ACC112 (cell line): ENCODE data around the gene ZNF474.

Experiments
- H2AFZ ChIP-seq: fragments of 200-600 bp; sonication (generic); one replicate; pipeline ENCODE4 v1.6.0; 2017; ENCODE audit warnings: antibody characterized with exemption, low read length; ENCODE audit not compliant: unreplicated experiment
- H3K27ac ChIP-seq: fragments of 200-600 bp; sonication (generic); 2 replicates; pipeline ENCODE4 v1.5.1; 2014; ENCODE audit warnings: low read depth, mild to moderate bottlenecking, antibody characterized with exemption, low read length, moderate library complexity
- H3K27me3 ChIP-seq: fragments of 200-600 bp; sonication (generic); 2 replicates; pipeline ENCODE4 v1.6.1; 2014; ENCODE audit warnings: mild to moderate bottlenecking, antibody characterized with exemption, low read length, moderate library complexity, mixed read lengths; ENCODE audit not compliant: insufficient read depth
- H3K36me3 ChIP-seq: fragments of 200-600 bp; sonication (generic); 2 replicates; pipeline ENCODE4 v1.6.1; 2016; ENCODE audit warnings: mild to moderate bottlenecking, antibody characterized with exemption, low read length, moderate library complexity, mixed read lengths; ENCODE audit not compliant: insufficient read depth
- H3K4me1 ChIP-seq: fragments of 200-600 bp; sonication (generic); one replicate; pipeline ENCODE4 v1.6.1; 2016; ENCODE audit warnings: low read length, mixed read lengths; ENCODE audit not compliant: insufficient read depth, unreplicated experiment, control insufficient read depth
- H3K4me3 ChIP-seq: fragments of 200-600 bp; sonication (generic); 2 replicates; pipeline ENCODE4 v1.5.1; 2014; ENCODE audit warnings: mild to moderate bottlenecking, low read depth, low read length
- H3K79me2 ChIP-seq: fragments of 200-600 bp; sonication (generic); one replicate; pipeline ENCODE4 v1.6.0; 2016; ENCODE audit warnings: low read length; ENCODE audit not compliant: control insufficient read depth, unreplicated experiment, insufficient read depth

The ZNF474 gene

DNA sequence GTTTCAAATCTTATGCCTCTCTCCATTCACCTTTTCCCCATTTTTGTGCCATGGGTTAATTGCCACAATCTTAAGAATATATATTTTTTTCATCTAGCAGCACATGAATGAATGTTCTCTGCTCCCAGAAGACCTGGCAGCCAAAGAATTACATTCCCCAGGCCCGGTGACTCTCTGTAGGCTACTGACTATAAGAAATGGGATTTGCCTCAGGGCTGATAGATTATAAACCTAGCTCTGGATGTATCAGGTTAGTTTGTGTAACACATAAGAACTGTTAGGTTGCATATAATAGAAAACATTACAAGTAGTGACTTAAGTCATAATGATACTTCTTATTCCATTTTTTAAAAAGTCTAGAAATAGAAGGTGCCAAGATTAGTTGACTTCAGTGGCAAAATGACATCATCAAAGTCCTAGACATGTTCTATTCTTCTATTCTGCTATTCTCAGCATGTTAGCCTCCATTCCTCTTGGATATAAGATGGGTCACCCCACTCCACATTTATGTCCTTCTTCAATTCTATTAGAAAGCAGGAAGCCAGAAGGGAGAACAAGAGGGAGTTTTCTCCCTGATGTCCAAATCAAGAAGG is 10.9 kb upstream of the ZNF474 start:
- H3K4me3 ChIP-seq, result no peak overlapping the region
- H3K36me3 ChIP-seq, result no peaks in the 10 kb centered on the region
- H2AFZ ChIP-seq, result no peak overlapping the region
- H3K79me2 ChIP-seq, result no peaks in the 10 kb centered on the region
- no peaks in the 10 kb centered on the region for H3K27me3 ChIP-seq
- H3K27ac ChIP-seq, result no peak overlapping the region
- peaks cover 16% of the 10 kb centered on the region for H3K4me1 ChIP-seq

- H3K27ac ChIP-seq, result no peak overlapping the region
- no peaks in the 10 kb centered on the region for H3K27me3 ChIP-seq
- H3K4me1 ChIP-seq, result peaks cover 16% of the 10 kb centered on the region
- H3K36me3 ChIP-seq, result no peaks in the 10 kb centered on the region
- H3K79me2 ChIP-seq, result no peaks in the 10 kb centered on the region
- H3K4me3 ChIP-seq, result no peak overlapping the region
- no peak overlapping the region for H2AFZ ChIP-seq
These were observed 10.1 kb upstream of the ZNF474 start for GRCh38 chr5:122119205-122119604.

DNA sequence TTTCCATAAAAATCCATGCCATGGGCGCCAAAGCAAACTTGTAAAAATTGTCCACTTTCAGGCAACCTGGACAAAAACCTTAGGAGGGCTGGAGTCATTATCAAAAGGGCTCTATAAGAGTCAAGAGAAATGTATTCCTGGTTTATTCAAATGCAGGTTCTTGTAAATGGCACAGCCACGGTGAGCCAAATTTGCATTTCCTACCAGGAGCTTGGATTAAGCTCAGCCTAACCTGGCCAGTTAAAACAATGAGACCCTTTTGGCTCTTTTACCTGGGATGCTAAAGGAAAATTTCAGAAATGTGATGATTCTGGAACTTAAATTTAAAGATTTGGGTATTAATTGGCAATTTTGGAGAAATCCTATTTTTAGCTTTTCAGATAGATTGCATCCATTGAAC is 8.9 kb upstream of the ZNF474 start:
- no peak overlapping the region for H3K4me3 ChIP-seq
- no peaks in the 10 kb centered on the region for H3K79me2 ChIP-seq
- no peak overlapping the region for H2AFZ ChIP-seq
- H3K36me3 ChIP-seq, result no peaks in the 10 kb centered on the region
- H3K27me3 ChIP-seq, result no peaks in the 10 kb centered on the region
- H3K4me1 ChIP-seq, result peaks cover 16% of the 10 kb centered on the region
- H3K27ac ChIP-seq, result peak overlapping the region; percentile 7; the same call in 1 of the 2 replicates

GRCh38 chr5:122120957-122121356 is 8.4 kb upstream of the ZNF474 start:
- Histone ChIP-seq H3K4me1 (peaks cover 16% of the 10 kb centered on the region), H3K79me2 (no peaks in the 10 kb centered on the region), H2AFZ (no peak overlapping the region), H3K27ac (peak overlapping the region; percentile 7; the same call in 1 of the 2 replicates), H3K4me3 (no peak overlapping the region), H3K27me3 (no peaks in the 10 kb centered on the region), H3K36me3 (no peaks in the 10 kb centered on the region)

DNA sequence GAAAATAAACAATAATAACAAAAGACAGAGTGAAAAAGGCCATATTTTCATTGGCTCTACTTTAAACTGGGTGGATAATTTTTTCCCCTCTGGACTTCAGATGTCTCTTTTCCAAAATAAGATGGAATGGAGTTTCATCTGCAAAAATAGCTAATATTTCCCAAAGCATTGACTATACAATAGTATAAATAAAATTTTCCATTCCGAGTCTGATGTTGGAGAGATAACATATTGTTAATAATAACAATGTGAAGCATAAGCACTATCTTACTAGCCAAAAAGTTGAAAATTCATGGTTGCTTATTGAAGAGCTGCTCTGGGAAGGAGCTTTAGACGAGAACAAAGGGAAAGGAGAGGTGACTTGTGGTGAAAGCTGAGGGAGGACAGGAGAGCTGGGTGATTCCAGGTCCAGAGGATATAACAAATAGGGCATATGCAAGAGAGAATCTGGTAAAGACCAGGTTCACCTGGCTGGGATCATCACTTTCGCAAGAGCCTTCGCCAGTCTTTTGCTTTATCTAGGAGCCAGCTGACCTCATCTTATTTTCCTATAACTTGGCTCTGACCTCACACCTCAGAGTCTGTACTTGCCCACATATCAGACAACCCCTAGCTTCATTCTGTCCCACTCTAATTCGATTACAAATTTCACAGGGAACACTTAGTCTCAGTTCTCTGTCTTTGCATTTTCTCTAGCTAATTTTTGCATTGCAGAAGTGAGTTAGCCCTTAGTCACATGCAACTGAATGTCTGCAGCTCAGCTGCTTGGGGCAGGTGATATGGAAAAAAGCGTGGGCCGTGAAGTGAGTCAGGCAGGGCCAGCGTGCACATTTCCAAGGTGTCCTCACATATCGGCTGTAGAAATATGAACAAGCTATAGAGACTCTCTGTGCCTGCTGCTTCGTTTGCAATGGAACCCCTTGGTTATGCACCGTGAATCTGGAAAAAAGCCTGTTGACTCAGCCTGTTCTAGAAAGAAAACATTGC is 7.6 kb upstream of the ZNF474 start:
- Histone ChIP-seq H2AFZ (no peak overlapping the region), H3K27me3 (no peaks in the 10 kb centered on the region), H3K4me3 (no peak overlapping the region), H3K4me1 (peaks cover 16% of the 10 kb centered on the region), H3K79me2 (no peaks in the 10 kb centered on the region), H3K36me3 (no peaks in the 10 kb centered on the region), H3K27ac (peak overlapping the region; percentile 15; the same call in 1 of the 2 replicates)

DNA sequence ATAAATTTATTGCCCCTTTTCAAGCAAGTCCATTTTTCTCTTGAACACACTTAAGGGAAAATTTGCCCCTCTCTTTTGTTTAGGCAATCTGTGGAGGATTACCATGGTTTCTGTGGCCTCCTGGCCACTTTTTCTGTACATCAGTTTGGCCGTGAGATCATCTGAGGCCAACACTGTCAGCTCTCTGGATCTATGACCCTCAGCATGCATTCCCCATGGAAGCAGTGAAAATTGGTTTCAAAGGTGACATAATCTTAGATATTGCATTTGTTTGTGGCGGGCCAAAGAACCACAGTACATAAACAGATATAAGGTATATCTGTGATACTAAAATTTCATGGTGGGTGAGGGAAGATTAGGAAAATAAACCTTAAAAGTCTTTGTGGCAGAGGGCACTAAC is 4.6 kb upstream of the ZNF474 start:
- Histone ChIP-seq H3K36me3 (no peaks in the 10 kb centered on the region), H3K4me3 (no peak overlapping the region), H3K27ac (no peak overlapping the region), H3K79me2 (no peaks in the 10 kb centered on the region), H3K27me3 (no peaks in the 10 kb centered on the region), H2AFZ (no peak overlapping the region), H3K4me1 (peaks cover 19% of the 10 kb centered on the region)

DNA sequence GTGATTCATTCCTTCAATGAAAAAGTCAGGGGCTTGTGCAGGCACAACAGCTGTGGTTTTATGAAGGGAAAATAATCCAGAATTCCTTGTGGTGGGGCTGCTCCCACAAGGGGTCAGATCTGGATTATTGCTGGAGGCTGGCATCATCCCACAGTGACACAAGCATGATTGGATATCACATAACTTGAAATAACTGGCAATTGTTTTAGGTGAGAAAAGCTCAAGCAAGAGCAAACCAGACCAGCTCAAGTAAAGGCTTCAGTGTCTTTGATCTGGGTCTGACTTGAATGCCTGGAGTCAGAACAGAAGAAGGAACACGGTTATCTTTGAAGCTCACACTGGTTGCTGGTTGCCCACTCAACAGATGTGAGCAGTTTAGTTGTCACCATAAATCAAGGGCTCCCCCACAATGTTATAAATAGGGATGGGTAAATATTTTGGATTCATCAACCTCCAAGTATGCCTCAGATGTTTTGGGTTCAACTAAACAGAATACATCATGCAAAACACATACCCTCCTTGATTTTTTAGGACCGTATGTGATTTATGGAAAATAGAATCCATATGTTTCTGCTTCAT is 3.1 kb upstream of the ZNF474 start:
- Histone ChIP-seq H2AFZ (no peak overlapping the region), H3K36me3 (no peaks in the 10 kb centered on the region), H3K79me2 (no peaks in the 10 kb centered on the region), H3K27me3 (no peaks in the 10 kb centered on the region), H3K4me1 (peaks cover 12% of the 10 kb centered on the region), H3K27ac (no peak overlapping the region), H3K4me3 (no peak overlapping the region)

DNA sequence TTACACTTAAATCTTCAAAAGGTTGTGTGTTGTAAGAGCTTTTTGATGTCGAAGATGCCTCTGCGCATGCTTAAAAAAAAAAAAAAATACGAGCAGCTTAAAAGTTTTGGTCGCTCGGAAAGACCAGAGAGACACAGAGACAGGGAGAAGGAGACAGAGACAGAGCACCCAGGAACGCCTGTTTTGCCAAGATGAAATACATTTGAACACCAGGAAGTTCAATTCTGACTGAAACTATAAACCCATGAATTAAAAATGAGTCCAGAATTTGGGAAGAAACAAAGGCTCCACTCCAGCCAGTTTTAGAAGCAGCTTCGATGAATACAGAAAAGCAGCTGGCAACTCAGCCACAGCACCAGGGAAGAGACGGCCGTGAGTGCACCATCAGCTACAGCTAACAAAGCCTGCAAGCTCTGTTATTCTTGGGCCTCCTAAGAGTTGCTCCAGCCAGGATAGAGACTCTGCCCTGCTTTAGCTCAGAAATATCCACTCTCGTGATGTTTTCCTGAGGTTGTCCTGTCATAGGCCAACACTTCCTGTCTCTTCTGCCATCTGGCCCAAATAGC is 2.5 kb upstream of the ZNF474 start:
- H2AFZ ChIP-seq, result no peak overlapping the region
- H3K4me1 ChIP-seq, result peaks cover 7% of the 10 kb centered on the region
- H3K36me3 ChIP-seq, result no peaks in the 10 kb centered on the region
- peak overlapping the region; percentile 4; the same call in 1 of the 2 replicates for H3K27ac ChIP-seq
- H3K4me3 ChIP-seq, result no peak overlapping the region
- H3K27me3 ChIP-seq, result no peaks in the 10 kb centered on the region
- no peaks in the 10 kb centered on the region for H3K79me2 ChIP-seq

GRCh38 chr5:122130152-122130551 is 806 bp downstream of the ZNF474 start:
- H3K36me3 ChIP-seq, result no peaks in the 10 kb centered on the region
- H3K4me1 ChIP-seq, result peaks cover 4% of the 10 kb centered on the region
- peak overlapping the region; percentile 77 for H3K27ac ChIP-seq
- no peaks in the 10 kb centered on the region for H3K79me2 ChIP-seq
- H3K27me3 ChIP-seq, result no peaks in the 10 kb centered on the region
- no peak overlapping the region for H3K4me3 ChIP-seq
- no peak overlapping the region for H2AFZ ChIP-seq

- H3K27ac ChIP-seq, result no peak overlapping the region
- no peak overlapping the region for H3K4me3 ChIP-seq
- H3K27me3 ChIP-seq, result no peaks in the 10 kb centered on the region
- peaks cover 14% of the 10 kb centered on the region for H3K4me1 ChIP-seq
- no peaks in the 10 kb centered on the region for H3K36me3 ChIP-seq
- no peaks in the 10 kb centered on the region for H3K79me2 ChIP-seq
- H2AFZ ChIP-seq, result no peak overlapping the region
These were observed 8.4 kb downstream of the ZNF474 start for GRCh38 chr5:122137702-122138101.
